CD4-positive, alpha-beta T cell treated with Interferon gamma for 1 hour (primary cell): Measurements from ENCODE around the gene ARHGAP25.
A peak's percentile ranks its signal among the peaks of the same experiment; 100 is the strongest.
"Not testable (repeated sequence)": the region's sequence is repeated elsewhere in the genome, so short reads cannot be mapped to it uniquely, and the experiment has no call there.

ENCODE experiments used
- DNase-seq: peaks from one replicate; pipeline ENCODE4 v3.0.0-alpha.2; 2020

The ARHGAP25 gene

GRCh38 chr2:68768951-68769350 is 34.3 kb downstream of the ARHGAP25 start:
- DNase-seq = no peak

- no peak for DNase-seq
Measured at GRCh38 chr2:68769586-68770270, 35.1 kb downstream of the ARHGAP25 start.

GRCh38 chr2:68770271-68771111 is 35.9 kb downstream of the ARHGAP25 start:
- no peak for DNase-seq

GRCh38 chr2:68771211-68771751 is 36.7 kb downstream of the ARHGAP25 start:
- DNase-seq = no peak

GRCh38 chr2:68772109-68772508 is 37.5 kb downstream of the ARHGAP25 start:
- no peak for DNase-seq

- peak; percentile 77 for DNase-seq
Measured at GRCh38 chr2:68774569-68775271, 40.1 kb downstream of the ARHGAP25 start.

- DNase-seq = no peak
Measured at GRCh38 chr2:68775272-68775842, 40.7 kb downstream of the ARHGAP25 start.

- DNase-seq = peak; percentile 25
Measured at GRCh38 chr2:68776124-68776523, 41.5 kb downstream of the ARHGAP25 start.

GRCh38 chr2:68779595-68779994 is 45.0 kb downstream of the ARHGAP25 start:
- DNase-seq = no peak

- no peak for DNase-seq
Measured at GRCh38 chr2:68784188-68784587, 49.6 kb downstream of the ARHGAP25 start.

GRCh38 chr2:68784915-68785314 is 50.3 kb downstream of the ARHGAP25 start:
- no peak for DNase-seq

- no peak for DNase-seq
Measured at GRCh38 chr2:68787356-68787755, 52.7 kb downstream of the ARHGAP25 start.

- DNase-seq = peak; percentile 84
Measured at GRCh38 chr2:68789603-68790002, 55.0 kb downstream of the ARHGAP25 start.

GRCh38 chr2:68790600-68790999 is 56.0 kb downstream of the ARHGAP25 start:
- DNase-seq = no peak

- DNase-seq = no peak
Measured at GRCh38 chr2:68791914-68792313, 57.3 kb downstream of the ARHGAP25 start.

- DNase-seq = no peak
Measured at GRCh38 chr2:68792751-68793150, 58.1 kb downstream of the ARHGAP25 start.

GRCh38 chr2:68796295-68796905 is 61.8 kb downstream of the ARHGAP25 start:
- no peak for DNase-seq

- DNase-seq = no peak
Measured at GRCh38 chr2:68798569-68798968, 64.0 kb downstream of the ARHGAP25 start.

GRCh38 chr2:68799140-68800026 is 64.8 kb downstream of the ARHGAP25 start:
- DNase-seq = no peak

- DNase-seq = no peak
Measured at GRCh38 chr2:68800027-68800401, 65.4 kb downstream of the ARHGAP25 start.

- no peak for DNase-seq
Measured at GRCh38 chr2:68800517-68800916, 65.9 kb downstream of the ARHGAP25 start.

- not testable (repeated sequence) for DNase-seq
Measured at GRCh38 chr2:68802161-68802560, 67.5 kb downstream of the ARHGAP25 start.
